NCI-H1417 (cell line): ENCODE data around the gene KCNK1.

Experiments
- DNase-seq, 3 experiments: peaks; one replicate each; lab custom pipeline; 2025; lab: John Stamatoyannopoulos, UW

The KCNK1 gene

GRCh38 chr1:233613252-233614172 lies at the start of gene KCNK1:
TSS of gene KCNK1 (plus strand) at chr1:233614106. CDS start at chr1:233614172, 66 bp downstream.
- peak in 2 of 3 experiments; percentile 81 to 82 for DNase-seq

DNA sequence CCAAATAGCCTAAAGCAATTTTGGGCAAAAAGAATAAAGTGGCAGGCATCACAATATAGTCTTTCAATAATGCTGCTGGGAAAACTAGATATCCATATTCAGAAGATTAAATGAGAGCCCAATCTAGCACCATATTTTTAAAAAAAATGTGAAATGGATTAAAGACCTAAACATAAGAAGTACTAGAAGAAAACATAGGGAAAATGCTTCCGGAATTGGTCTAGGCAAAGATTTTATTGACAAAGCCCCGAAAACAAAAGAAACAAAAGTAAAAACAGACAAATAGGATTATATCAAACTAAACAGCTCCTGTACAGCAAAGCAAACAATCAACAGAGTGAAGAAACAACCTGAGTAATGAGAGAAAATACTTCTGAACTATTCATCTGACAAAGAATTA lies 48.6 kb upstream of the KCNK1 start:
- DNase-seq = no peak

DNA sequence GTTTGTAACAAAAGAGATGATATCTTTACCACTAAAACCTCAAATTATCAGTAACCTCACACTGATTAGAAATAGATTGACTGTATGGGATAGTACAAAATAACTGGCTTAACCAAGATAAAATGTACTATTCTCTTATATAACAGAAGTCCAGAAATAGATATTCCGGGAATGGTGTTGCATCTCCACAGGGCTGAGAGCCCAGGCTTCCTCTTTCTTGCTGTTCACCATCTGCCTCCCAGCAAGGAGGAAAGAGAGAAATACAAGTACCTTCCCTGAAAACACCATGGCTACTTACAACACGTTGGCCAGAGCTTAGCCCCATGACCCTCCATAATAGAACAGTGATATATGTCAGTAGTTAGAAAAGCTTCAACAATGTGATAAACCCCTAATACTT lies 47.0 kb upstream of the KCNK1 start:
- DNase-seq = no peak

- DNase-seq = no peak
Measured at GRCh38 chr1:233569636-233570035, 44.3 kb upstream of the KCNK1 start.

GRCh38 chr1:233570216-233570615 lies 43.7 kb upstream of the KCNK1 start:
- no peak for DNase-seq

DNA sequence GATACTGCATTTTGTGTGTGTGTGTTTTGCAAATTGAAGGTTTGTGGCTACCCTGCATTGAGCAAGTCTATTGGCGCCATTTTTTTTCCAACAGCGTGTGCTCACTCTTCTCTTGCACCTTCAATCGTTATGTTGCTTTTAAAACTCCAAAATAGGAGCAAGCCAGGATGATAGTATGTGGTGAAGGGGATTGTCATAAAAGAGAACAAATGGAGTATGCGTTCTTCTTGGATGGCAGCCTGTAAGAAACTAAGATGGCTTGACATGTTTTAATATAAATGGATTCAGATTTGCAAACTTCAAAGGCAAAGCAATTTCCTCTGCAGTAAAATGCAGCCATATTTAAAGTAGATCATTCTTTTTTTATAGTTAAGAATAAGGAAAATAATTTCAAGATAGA lies 43.2 kb upstream of the KCNK1 start:
- no peak for DNase-seq

- no peak for DNase-seq
Measured at GRCh38 chr1:233572896-233573295, 41.0 kb upstream of the KCNK1 start.

GRCh38 chr1:233575450-233575849 lies 38.5 kb upstream of the KCNK1 start:
- no peak for DNase-seq

GRCh38 chr1:233582439-233582838 lies 31.5 kb upstream of the KCNK1 start:
- DNase-seq = peak in 1 of 3 experiments; percentile 50

GRCh38 chr1:233584376-233584775 lies 29.5 kb upstream of the KCNK1 start:
- no peak for DNase-seq

DNA sequence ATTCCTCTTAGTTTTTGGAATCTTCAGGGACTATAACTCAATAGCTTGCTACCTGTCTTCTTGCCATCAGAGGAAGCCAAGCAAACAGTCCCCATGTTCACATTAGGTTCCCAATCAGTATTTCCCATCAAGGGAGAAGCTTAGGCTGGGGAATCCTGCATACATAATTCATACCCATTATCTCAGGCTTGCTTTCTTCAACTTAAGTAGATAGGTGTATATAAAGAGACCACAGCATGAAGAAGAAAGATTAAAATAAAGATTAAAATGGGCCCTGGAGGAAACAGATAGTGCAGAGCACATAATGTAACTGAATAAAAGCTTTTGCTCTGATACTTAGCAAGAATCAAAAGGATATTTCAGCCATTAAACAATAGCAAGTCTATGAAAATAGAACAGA lies 29.0 kb upstream of the KCNK1 start:
- no peak for DNase-seq

DNA sequence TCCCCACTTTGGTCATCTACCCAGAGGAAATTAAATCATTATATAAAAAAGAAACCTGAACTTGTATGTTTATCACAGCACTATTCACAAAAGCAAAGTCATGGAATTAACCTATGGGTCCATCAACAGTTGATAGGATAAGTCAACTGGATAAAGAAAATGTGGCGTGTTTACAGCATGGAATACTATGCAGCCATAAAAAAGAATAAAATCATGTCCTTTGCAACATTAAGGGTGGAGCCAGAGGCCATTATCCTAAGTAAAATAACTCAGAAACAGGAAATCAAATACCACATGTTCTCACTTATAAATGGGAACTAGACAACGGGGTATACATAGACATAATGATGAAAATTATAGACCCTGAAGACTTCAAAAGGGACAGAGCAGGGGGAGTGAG lies 27.6 kb upstream of the KCNK1 start:
- no peak for DNase-seq

- no peak for DNase-seq
Measured at GRCh38 chr1:233587196-233587595, 26.7 kb upstream of the KCNK1 start.

DNA sequence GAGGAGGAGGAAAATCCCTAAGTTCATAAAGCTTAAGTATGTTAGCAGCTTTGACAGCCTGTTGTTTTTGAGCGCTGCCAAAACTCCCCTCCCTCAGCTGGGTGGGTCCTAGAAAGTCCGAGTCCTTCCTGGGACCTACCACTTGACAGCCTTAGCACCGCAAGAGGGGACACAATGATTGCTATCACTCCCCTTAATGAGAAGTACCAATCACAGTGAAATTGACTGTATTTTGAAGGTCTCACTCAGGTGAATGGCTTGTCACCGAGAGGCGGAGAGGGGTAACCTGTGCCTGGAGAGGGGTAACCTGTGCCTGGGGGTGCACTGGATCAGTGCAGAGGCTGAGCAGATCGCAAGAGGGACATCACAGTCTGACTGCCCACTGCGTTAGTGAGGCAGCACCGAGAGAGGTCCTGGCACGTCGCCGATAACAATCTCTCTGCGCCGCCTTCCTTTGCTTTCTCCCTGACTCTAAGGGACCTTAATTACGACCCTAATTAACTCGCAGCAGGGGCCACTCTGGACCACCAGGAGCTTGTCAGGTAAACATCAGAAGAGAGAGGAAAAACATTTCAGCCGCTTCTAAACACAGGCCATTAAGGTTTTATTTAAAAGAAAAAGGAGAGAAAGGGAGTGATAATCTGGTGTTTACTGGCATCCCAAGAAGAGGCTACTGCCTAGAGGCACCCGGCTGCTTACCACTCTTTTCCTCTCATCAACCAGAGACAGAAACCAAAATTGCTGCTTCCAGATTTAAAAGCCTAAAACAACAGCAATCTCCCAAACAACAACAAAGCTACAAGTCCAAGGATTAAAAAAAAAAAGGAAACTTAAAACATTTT lies 25.7 kb upstream of the KCNK1 start:
- DNase-seq = peak in 2 of 3 experiments; percentile 70 to 93

GRCh38 chr1:233597489-233597901 lies 16.4 kb upstream of the KCNK1 start:
- DNase-seq = no peak

DNA sequence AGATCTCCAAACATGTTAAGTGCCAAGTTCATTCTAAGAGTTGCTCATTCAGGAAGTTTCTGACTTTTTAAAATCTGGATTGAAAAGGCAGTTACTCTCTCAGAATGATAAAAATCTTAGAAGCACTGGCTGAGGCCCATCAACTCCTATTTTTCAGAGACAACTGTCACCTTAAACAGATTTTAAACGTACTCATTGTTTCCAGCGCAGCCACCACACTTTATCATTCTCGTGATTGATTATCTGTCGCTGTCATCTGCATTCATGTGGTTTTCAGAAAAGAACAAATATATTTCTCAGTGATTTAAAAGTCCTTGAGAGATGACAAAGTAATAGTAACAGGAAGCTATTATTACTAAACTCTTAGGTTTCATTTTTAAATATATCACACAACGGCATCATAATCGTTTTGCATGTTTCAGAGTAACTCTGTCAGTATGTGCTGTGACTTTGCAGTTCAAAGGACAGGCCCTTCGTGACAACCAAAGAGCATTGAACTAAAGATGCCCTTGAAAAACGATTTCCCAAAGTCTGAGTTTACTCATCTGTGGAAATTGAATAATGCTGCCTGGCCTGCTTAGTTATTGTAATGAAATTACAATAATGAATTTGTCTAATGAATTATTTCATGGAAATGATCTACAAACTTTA lies 14.9 kb upstream of the KCNK1 start:
- DNase-seq = peak in 1 of 3 experiments; percentile 24

DNA sequence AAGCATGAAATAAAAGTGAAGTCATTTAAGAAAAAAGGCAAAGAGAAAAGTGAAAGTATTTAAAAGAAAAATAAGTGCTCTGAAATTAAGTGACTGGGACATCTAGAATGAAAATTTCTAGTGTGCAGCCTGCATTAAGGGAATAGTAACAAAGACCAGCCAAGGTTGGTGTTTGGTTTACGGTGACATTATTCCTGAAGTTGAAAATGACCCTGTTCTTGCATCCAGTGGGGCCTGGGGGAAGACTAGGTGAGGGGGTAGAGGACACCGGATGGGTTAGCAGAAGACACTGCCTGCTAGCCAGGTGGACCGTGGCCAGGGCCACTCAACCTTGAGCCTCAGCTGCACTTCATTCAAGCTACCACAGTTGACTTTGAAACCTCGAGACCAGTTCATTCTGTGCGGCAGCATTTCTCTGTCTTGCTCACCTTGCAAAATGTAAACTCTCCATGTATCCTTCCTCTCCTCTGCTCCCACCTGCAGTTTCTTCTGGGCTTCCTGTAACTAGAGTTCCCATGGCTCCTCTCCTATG lies 14.3 kb upstream of the KCNK1 start:
- DNase-seq = no peak

DNA sequence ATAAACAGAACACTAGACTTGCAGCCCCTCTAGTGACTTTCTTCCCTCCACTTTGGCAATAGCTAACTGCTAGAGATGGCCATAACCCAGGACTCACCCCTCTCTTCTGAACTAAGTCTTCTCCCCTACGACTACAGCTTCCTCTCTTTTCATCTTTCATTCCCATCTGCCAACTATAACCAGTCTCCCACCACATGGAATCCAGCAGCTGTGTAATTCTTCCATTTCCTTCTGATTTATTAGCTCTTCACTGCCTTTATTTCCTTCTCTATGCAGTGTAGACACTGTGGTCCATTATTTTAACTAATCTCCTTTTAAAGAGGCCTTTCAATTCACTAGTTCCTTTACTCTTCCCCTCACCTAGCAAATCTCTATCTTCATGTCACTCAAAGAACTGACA lies 13.4 kb upstream of the KCNK1 start:
- no peak for DNase-seq

DNA sequence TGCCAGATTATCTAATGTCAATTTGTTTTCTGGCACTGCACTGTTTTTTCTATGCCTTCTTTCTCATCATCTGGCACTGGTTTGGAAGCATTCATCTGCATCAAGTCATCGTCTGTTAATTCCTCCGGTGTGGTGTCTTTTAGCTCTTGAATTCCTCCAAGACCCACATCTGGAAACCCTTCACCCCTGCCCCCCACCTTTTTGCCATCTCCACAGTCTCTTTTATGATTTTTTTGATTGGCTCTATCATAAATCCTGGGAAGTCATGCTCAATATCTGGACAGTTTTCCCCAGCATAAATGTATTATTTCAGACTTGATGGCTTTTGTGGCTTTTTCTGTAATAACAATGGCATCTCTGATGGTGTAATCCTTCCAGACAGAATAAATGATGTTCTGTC lies 10.4 kb upstream of the KCNK1 start:
- no peak for DNase-seq

GRCh38 chr1:233605205-233605604 lies 8.7 kb upstream of the KCNK1 start:
- peak in 1 of 3 experiments; percentile 20 for DNase-seq

DNA sequence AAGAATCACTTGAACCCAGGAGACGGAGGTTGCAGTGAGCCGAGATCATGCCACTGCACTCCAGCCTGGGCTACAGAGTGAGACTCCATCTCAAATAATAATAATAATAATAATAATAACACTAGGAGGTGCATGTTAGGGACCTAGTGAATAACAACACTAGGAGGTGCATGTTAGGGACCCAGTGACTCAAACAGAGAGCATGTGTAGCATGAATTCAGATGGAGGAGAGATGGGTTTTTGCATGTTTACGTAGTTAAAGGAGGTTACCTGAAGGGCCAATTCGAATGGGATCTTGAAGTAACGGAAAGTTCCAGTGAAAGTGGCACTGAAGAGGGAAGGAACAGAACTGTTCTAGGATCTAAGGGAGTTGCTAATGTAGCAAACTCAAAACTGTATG lies 7.1 kb upstream of the KCNK1 start:
- no peak for DNase-seq
